GM12878 (cell line): ENCODE measurements around the gene OR2G3. TPM values are rescaled to one million over a fixed set of nuclear protein-coding genes. Genes with fewer than 3 reads are reported as not detected.

Experiments used
- ATAC-seq: fragments of 200-7000 bp; cut with Tn5 transposase; 3 replicates; pipeline ENCODE4 v1.9.1; 2020; ENCODE audit warnings: mild to moderate bottlenecking, moderate library complexity
- BruUV-seq: library from RNA; stranded (reverse); fragments of 400-500 nt; replicated peaks from 2 replicates; lab custom pipeline; 2021; lab: Mats Ljungman, UMichigan
- CTCF ChIA-PET: fragments of 300-600 bp; sonication (Branson Sonifier 250); formaldehyde crosslinking; extraction: SDS; loops from one replicate; lab custom pipeline; 2021; ENCODE audit warnings: inconsistent platforms; lab: Yijun Ruan, JAX
- POLR2A ChIA-PET: fragments of 350-600 bp; formaldehyde crosslinking; extraction: SDS; loops from one replicate; lab custom pipeline; 2021; ENCODE audit warnings: inconsistent platforms; lab: Charles Lee
- RAD21 ChIA-PET: fragments of 300-600 bp; sonication (Branson Sonifier 250); formaldehyde crosslinking; loops from one replicate; lab custom pipeline; 2023; ENCODE audit warnings: antibody characterized with exemption; ENCODE audit not compliant: unreplicated experiment; lab: Charles Lee
- SMC1A ChIA-PET: fragments of 300-600 bp; sonication (Branson Sonifier 250); formaldehyde crosslinking; loops from one replicate; lab custom pipeline; 2023; ENCODE audit not compliant: unreplicated experiment, uncharacterized antibody; lab: Charles Lee
- DNase-seq: peaks from one replicate; pipeline ENCODE4 v3.0.0-alpha.2; 2011; ENCODE audit warnings: low read depth, low spot score
- FAIRE-seq: peaks from 3 replicates; lab custom pipeline; 2011; peaks lifted over from hg19 to GRCh38; lab: Jason Lieb, UNC
- H2AFZ ChIP-seq: 2 replicates; pipeline ENCODE4 v1.6.0; 2011; ENCODE audit warnings: low read depth, low read length, control low read depth; ENCODE audit not compliant: control insufficient read depth
- H3K27ac ChIP-seq: 2 replicates; pipeline ENCODE4 v1.5.1; 2011; ENCODE audit warnings: control low read depth; ENCODE audit not compliant: control insufficient read depth, insufficient read depth
- H3K27me3 ChIP-seq, 2 experiments: replicated peaks in 1 of 2; 2 replicates each; pipeline versions ENCODE4 v1.6.0 to v1.6.1; 2011; ENCODE audit warnings: low read length in 1 of 2; ENCODE audit not compliant: control insufficient read depth in 2 of 2, insufficient read depth in 2 of 2
- H3K36me3 ChIP-seq, 2 experiments: 2 replicates each; pipeline ENCODE4 v1.5.1; 2011; ENCODE audit warnings: low read length in 1 of 2; ENCODE audit not compliant: control insufficient read depth in 2 of 2, insufficient read depth in 2 of 2
- H3K4me1 ChIP-seq: 2 replicates; pipeline ENCODE4 v1.6.1; 2011; ENCODE audit warnings: mild to moderate bottlenecking, low read length, moderate library complexity, mixed read lengths; ENCODE audit not compliant: control insufficient read depth, insufficient read depth
- H3K4me2 ChIP-seq: 2 replicates; pipeline ENCODE4 v1.6.0; 2011; ENCODE audit warnings: control low read depth; ENCODE audit not compliant: control insufficient read depth, insufficient read depth
- H3K4me3 ChIP-seq: fragments of 200-600 bp; sonication (generic); 2 replicates; pipeline ENCODE4 v1.5.1; 2016
- H3K79me2 ChIP-seq: 2 replicates; pipeline ENCODE4 v1.6.0; 2011; ENCODE audit warnings: low read length; ENCODE audit not compliant: control insufficient read depth, insufficient read depth
- H3K9ac ChIP-seq: 2 replicates; pipeline ENCODE4 v1.8.0; 2011; ENCODE audit warnings: low read length, control low read depth, mixed read lengths; ENCODE audit not compliant: control insufficient read depth, insufficient read depth
- H3K9me3 ChIP-seq: replicated peaks from 3 replicates; pipeline ENCODE4 v1.5.1; 2011; ENCODE audit warnings: mild to moderate bottlenecking, low read length; ENCODE audit not compliant: control insufficient read depth, insufficient read depth
- H4K20me1 ChIP-seq: 2 replicates; pipeline ENCODE4 v1.6.0; 2011; ENCODE audit not compliant: control insufficient read depth, insufficient read depth
- BRCA1 ChIP-seq: IDR thresholded peaks from 2 replicates; pipeline ENCODE4 v1.6.1; 2011; ENCODE audit warnings: low read depth, low read length, improper control_type of control experiment
- CHD2 ChIP-seq: IDR thresholded peaks from 2 replicates; pipeline ENCODE4 v1.6.1; 2011; ENCODE audit warnings: low read depth, low read length, improper control_type of control experiment, borderline replicate concordance
- E2F4 ChIP-seq: IDR thresholded peaks from 2 replicates; pipeline ENCODE4 v1.6.1; 2012; ENCODE audit warnings: low read depth, low read length, improper control_type of control experiment
- EED ChIP-seq: sonication (generic); IDR thresholded peaks from 2 replicates; pipeline ENCODE4 v1.6.1; 2016; ENCODE audit warnings: antibody characterized with exemption, low read depth
- JUNB ChIP-seq: IDR thresholded peaks from 2 replicates; pipeline ENCODE4 v1.6.1; 2016; ENCODE audit warnings: antibody characterized with exemption, mild to moderate bottlenecking
- NFYA ChIP-seq: IDR thresholded peaks from 2 replicates; pipeline ENCODE4 v1.6.1; 2011; ENCODE audit warnings: low read depth, mild to moderate bottlenecking, low read length, improper control_type of control experiment, borderline replicate concordance
- PML ChIP-seq: IDR thresholded peaks from 2 replicates; pipeline ENCODE4 v1.6.1; 2012; ENCODE audit warnings: low read length, inconsistent platforms
- POLR2AphosphoS5 ChIP-seq: IDR thresholded peaks from 2 replicates; pipeline ENCODE4 v1.6.1; 2011; ENCODE audit warnings: mild to moderate bottlenecking, low read length, inconsistent platforms
- SIN3A ChIP-seq: IDR thresholded peaks from 2 replicates; pipeline ENCODE4 v1.6.1; 2012; ENCODE audit warnings: low read depth, low read length, improper control_type of control experiment
- SMC3 ChIP-seq: IDR thresholded peaks from 2 replicates; pipeline ENCODE4 v1.6.1; 2011; ENCODE audit warnings: low read length, improper control_type of control experiment, borderline replicate concordance
- SP1 ChIP-seq: IDR thresholded peaks from one replicate; pipeline ENCODE4 v1.6.1; 2011; ENCODE audit warnings: low read depth, low read length
- SPI1 ChIP-seq: IDR thresholded peaks from 2 replicates; pipeline ENCODE4 v1.6.1; 2011; ENCODE audit warnings: low read depth, mild to moderate bottlenecking, low read length, moderate library complexity, borderline replicate concordance; ENCODE audit not compliant: insufficient read depth
- SREBF1 ChIP-seq: IDR thresholded peaks from 2 replicates; pipeline ENCODE4 v1.6.1; 2012; ENCODE audit warnings: mild to moderate bottlenecking, low read length
- ZBTB40 ChIP-seq: fragments of 450-650 bp; IDR thresholded peaks from 2 replicates; pipeline ENCODE4 v1.6.1; 2016; ENCODE audit warnings: mild to moderate bottlenecking, moderate library complexity, borderline replicate concordance
- WGBS: methylation state at CpG from one replicate; pipeline ENCODE4 v1.1.6; 2016; ENCODE audit warnings: low lambda C conversion rate; ENCODE audit not compliant: insufficient replicate concordance, insufficient coverage; ENCODE audit errors: missing lambda C conversion rate; 5-methylcytosine and 5-hydroxymethylcytosine counted together
- in situ Hi-C: fragments of 300-500 bp; cut with MboI; formaldehyde crosslinking; loops from 9 replicates; pipeline ENCODE4 v1.14.3; 2018; ENCODE audit warnings: mixed read lengths
- intact Hi-C: fragments of 100-400 bp; cut with micrococcal nuclease; formaldehyde crosslinking; loops from one replicate; pipeline ENCODE4 v1.14.2; 2022; ENCODE audit not compliant: unreplicated experiment
- polyA plus RNA-seq, 11 experiments: library from polyadenylated mRNA; depleted of rRNA in 4 of 11; unstranded in 6 of 11; stranded (reverse) in 5 of 11; fragments of >200 nt; fragmentation: Nextera tagmentation in 4 of 11; fragmentation: Illumina TruSeq in 1 of 11; extraction: Ambion mirVana in 4 of 11; extraction: Trizol in 1 of 11; gene quantifications; 1 replicate in 1 of 11; 2 replicates in 10 of 11; pipeline versions ENCODE4 v1.2.1 to v1.2.3, GENCODE V29; 2011 to 2016; ENCODE audit warnings: inconsistent platforms in 2 of 11, missing spikeins in 2 of 11, low read depth in 1 of 11
- total RNA-seq, 4 experiments: library from RNA; depleted of rRNA in 3 of 4; stranded (reverse); fragments of >200 nt in 3 of 4; fragmentation: Illumina TruSeq in 1 of 4; extraction: Trizol in 1 of 4; gene quantifications; 2 replicates each; pipeline versions ENCODE4 v1.2.1 to v1.2.3, GENCODE V29; 2013 to 2021

OR2G3 gene
- total and polyA plus RNA-seq, 10 of the 15 experiments (the other 5 are each of a cell fraction or from before 2014, with no cell fraction given) = not detected

GRCh38 chr1:247574236-247574635 is 31.1 kb upstream of the OR2G3 start:
- Histone ChIP-seq H3K9me3 (no peaks in the 10 kb centered on the region), H3K4me3 (no peak overlapping the region), H3K4me1 (no peaks in the 10 kb centered on the region), H3K79me2 (no peaks in the 10 kb centered on the region), H3K4me2 (no peak overlapping the region), H3K9ac (no peak overlapping the region), H3K36me3 (no peaks in the 10 kb centered on the region), H3K27me3 (no peaks in the 10 kb centered on the region; a peak in 2 of 4 replicates), H3K27ac (no peak overlapping the region), H2AFZ (no peak overlapping the region), H4K20me1 (no peaks in the 10 kb centered on the region)
- ATAC-seq (no peak), FAIRE-seq (no peak), DNase-seq (no peak)
- WGBS = 0% methylated on average over 1 of the region's 1 CpG
- intact Hi-C loops (no loop called here), in situ Hi-C loops (no loop called here)
- POLR2A ChIA-PET = no interaction called here
- CTCF ChIA-PET = interaction anchor here (0.5 to 1.4 kb wide), 4 partner anchors 77 to 1076 kb away, joined by 3 to 4 read pairs (median 4); no protein-coding TSS in a partner anchor
- RAD21 ChIA-PET = interaction anchor here (4.2 kb wide), 1 partner anchor 184 kb away, joined by 17 read pairs; no protein-coding TSS in a partner anchor
- TF ChIP-seq EED (no peak), NFYA (no peak), CHD2 (no peak), SMC3 (no peak), SPI1 (no peak)
- no TSS peak for BruUV-seq
- SMC1A ChIA-PET = no interaction called here

GRCh38 chr1:247574664-247575063 is 30.7 kb upstream of the OR2G3 start:
- no peaks in the 10 kb centered on the region for H3K79me2 ChIP-seq
- no peak overlapping the region for H3K4me2 ChIP-seq
- intact Hi-C loops = no loop called here
- no peak for FAIRE-seq
- no peak overlapping the region for H3K9ac ChIP-seq
- RAD21 ChIA-PET = interaction anchor here (4.2 kb wide), 1 partner anchor 185 kb away, joined by 17 read pairs; no protein-coding TSS in a partner anchor
- no peak overlapping the region for H3K4me3 ChIP-seq
- no peak overlapping the region for H2AFZ ChIP-seq
- SMC1A ChIA-PET = no interaction called here
- H3K27me3 ChIP-seq = no peaks in the 10 kb centered on the region; a peak in 2 of 4 replicates
- H3K4me1 ChIP-seq = no peaks in the 10 kb centered on the region
- no peak for ATAC-seq
- H3K9me3 ChIP-seq = no peaks in the 10 kb centered on the region
- no peak for DNase-seq
- POLR2A ChIA-PET = no interaction called here
- CTCF ChIA-PET = interaction anchor here (0.5 to 1.4 kb wide), 4 partner anchors 78 to 1077 kb away, joined by 3 to 4 read pairs (median 4); no protein-coding TSS in a partner anchor
- no peaks in the 10 kb centered on the region for H4K20me1 ChIP-seq
- BruUV-seq = no TSS peak
- in situ Hi-C loops = loop anchor here (5.0 kb wide), 1 partner anchor 187 kb away; no protein-coding TSS in a partner anchor
- no peaks in the 10 kb centered on the region for H3K36me3 ChIP-seq
- H3K27ac ChIP-seq = no peak overlapping the region
- TF ChIP-seq POLR2AphosphoS5 = no peak
- no peak for TF ChIP-seq E2F4
- no peak for TF ChIP-seq JUNB
- no peak for TF ChIP-seq SP1
- no peak for TF ChIP-seq PML
- no peak for TF ChIP-seq BRCA1
- no peak for TF ChIP-seq SIN3A
- TF ChIP-seq SREBF1 = no peak
- TF ChIP-seq ZBTB40 = no peak
